ENCODE data around the gene RABGAP1. TPM values are rescaled to one million over a fixed set of nuclear protein-coding genes. Genes with fewer than 3 reads are reported as not detected.

The RABGAP1 gene
- total RNA-seq, 1 donor from 2014 or later: 58.1 TPM

DNA sequence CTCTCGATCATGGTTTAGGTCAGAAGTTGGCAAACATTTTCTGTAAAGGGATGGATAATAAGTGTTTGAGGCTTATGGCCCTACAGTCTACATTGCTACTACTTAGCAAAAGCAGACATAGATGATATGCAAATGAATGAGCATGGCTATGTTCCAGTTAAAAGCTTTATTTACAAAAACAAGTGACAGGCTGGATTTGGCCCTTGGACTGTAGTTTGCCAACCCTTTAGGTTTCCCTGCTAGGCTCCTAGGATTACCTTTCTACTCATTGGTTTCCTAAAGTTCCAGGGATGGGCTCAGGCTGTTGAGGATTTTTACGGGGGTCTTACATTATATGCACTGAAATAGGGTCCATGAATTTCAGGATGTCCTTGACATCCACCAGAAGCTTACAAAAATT, 150.1 kb downstream of the RABGAP1 start:
- Mint-ChIP-seq H3K9me3 (no peaks in the 10 kb centered on the region), H3K36me3 (ENCODE audit: low read depth) (peaks cover 62% of the 10 kb centered on the region), H3K27ac (peak overlapping the region; percentile 75), H3K4me1 (peaks cover 70% of the 10 kb centered on the region), H3K27me3 (no peaks in the 10 kb centered on the region), H3K4me3 (peak overlapping the region; percentile 7)
- no peak for ATAC-seq (ENCODE audit: low read depth)
- intact Hi-C loops (cut with micrococcal nuclease): no loop called here
- TF ChIP-seq, protein P1, sequence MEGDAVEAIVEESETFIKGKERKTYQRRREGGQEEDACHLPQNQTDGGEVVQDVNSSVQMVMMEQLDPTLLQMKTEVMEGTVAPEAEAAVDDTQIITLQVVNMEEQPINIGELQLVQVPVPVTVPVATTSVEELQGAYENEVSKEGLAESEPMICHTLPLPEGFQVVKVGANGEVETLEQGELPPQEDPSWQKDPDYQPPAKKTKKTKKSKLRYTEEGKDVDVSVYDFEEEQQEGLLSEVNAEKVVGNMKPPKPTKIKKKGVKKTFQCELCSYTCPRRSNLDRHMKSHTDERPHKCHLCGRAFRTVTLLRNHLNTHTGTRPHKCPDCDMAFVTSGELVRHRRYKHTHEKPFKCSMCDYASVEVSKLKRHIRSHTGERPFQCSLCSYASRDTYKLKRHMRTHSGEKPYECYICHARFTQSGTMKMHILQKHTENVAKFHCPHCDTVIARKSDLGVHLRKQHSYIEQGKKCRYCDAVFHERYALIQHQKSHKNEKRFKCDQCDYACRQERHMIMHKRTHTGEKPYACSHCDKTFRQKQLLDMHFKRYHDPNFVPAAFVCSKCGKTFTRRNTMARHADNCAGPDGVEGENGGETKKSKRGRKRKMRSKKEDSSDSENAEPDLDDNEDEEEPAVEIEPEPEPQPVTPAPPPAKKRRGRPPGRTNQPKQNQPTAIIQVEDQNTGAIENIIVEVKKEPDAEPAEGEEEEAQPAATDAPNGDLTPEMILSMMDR (IDR thresholded peaks at IDR 0.05): no peak
- DNase-seq: no peak
- ChIA-PET CTCF (interaction anchor here (1.1 to 6.7 kb wide), 6 partner anchors 10 to 258 kb away, joined by 3 to 51 read pairs (median 6); no protein-coding TSS in a partner anchor), POLR2A (interaction anchor here (0.6 to 1.0 kb wide), 2 partner anchors 143 to 248 kb away, joined by 4 to 6 read pairs; no protein-coding TSS in a partner anchor)

DNA sequence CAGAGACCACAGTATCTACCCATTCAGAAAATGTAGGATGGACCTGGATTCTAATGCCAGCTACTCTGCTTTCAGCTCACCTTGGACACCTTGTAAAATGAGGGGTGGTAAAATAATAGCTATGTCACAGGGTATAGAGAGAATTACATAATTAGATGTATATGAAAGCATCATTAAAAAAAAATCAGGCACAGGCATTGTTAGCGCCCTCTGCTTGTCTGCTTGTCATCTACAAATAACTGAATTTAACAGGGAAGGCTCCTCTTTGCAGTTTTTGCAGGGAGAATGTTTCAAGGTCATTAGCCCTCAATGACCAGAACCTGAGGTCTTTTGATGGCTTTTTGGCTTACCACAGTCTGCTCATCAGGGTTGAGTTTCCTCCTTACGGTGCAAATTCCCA, 150.6 kb downstream of the RABGAP1 start:
- TF ChIP-seq, protein P1 (IDR thresholded peaks at IDR 0.05): no peak
- H3K36me3 Mint-ChIP-seq (ENCODE audit: low read depth): peaks cover 63% of the 10 kb centered on the region
- H3K27me3 Mint-ChIP-seq: no peaks in the 10 kb centered on the region
- no peak for ATAC-seq (ENCODE audit: low read depth)
- H3K9me3 Mint-ChIP-seq: no peaks in the 10 kb centered on the region
- POLR2A ChIA-PET: interaction anchor here (1.6 kb wide), 1 partner anchor 252 kb away, joined by 3 read pairs; no protein-coding TSS in a partner anchor
- no peak overlapping the region for H3K27ac Mint-ChIP-seq
- H3K4me3 Mint-ChIP-seq: no peak overlapping the region
- CTCF ChIA-PET: interaction anchor here (1.1 to 6.7 kb wide), 6 partner anchors 11 to 258 kb away, joined by 3 to 51 read pairs (median 6); no protein-coding TSS in a partner anchor
- intact Hi-C loops (cut with micrococcal nuclease): no loop called here
- peaks cover 75% of the 10 kb centered on the region for H3K4me1 Mint-ChIP-seq
- no peak for DNase-seq

DNA sequence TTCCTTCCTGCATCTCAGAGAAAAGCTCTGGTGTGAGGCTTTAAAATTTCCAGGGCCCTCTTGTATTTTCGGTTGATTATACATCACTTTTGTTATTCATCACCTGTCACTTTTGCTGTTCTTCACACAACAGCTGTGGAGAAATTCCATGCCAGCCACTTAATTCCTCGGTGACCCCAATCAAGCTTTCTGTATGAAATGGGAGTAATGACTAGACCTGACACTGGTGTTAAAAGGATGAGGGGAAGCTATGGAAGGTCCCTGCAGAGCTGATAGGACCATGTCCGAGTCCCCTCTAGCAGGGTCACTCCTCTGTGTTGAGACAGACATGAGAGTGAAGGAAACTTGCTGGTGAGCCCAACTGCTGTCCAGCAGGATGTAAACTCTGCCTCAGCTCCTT, 152.3 kb downstream of the RABGAP1 start:
- TF ChIP-seq, protein P1 (IDR thresholded peaks at IDR 0.05): no peak
- H3K27me3 Mint-ChIP-seq: no peaks in the 10 kb centered on the region
- CTCF ChIA-PET: interaction anchor here (1.0 to 6.7 kb wide), 6 partner anchors 9 to 256 kb away, joined by 3 to 51 read pairs (median 4); no protein-coding TSS in a partner anchor
- peaks cover 88% of the 10 kb centered on the region for H3K4me1 Mint-ChIP-seq
- POLR2A ChIA-PET: interaction anchor here (0.6 to 1.5 kb wide), 3 partner anchors 127 to 246 kb away, joined by 3 to 5 read pairs (median 3); no protein-coding TSS in a partner anchor
- peak overlapping the region; percentile 16 for H3K4me3 Mint-ChIP-seq
- H3K36me3 Mint-ChIP-seq (ENCODE audit: low read depth): peaks cover 70% of the 10 kb centered on the region
- ATAC-seq (ENCODE audit: low read depth) (no peak), DNase-seq (no peak)
- H3K27ac Mint-ChIP-seq: peak overlapping the region; percentile 74
- no peaks in the 10 kb centered on the region for H3K9me3 Mint-ChIP-seq
- intact Hi-C loops (cut with micrococcal nuclease): no loop called here

DNA sequence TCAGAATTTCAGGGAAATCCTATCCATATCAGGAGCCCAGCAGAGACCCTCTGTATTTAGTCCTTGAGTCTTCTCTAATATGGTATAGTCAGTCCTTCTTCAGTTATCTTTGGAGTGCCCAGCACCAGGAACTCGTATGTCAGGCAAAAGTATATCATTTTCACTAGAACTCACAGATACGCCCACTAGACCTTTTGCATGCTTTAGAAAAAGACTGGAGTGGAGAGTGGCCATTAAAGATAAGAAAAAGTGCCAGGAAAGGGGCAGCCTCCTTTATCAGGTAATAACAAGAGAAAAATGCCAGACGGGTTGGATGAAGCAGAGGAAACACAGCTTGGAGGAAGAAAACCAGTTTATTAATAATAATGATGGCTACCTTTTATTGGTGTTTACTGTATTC, 156.2 kb downstream of the RABGAP1 start:
- ChIA-PET POLR2A (interaction anchor here (1.0 to 1.6 kb wide), 3 partner anchors 242 to 246 kb away, joined by 3 to 6 read pairs (median 4); no protein-coding TSS in a partner anchor), CTCF (no interaction called here)
- no peak overlapping the region for H3K4me3 Mint-ChIP-seq
- H3K9me3 Mint-ChIP-seq: no peaks in the 10 kb centered on the region
- H3K27ac Mint-ChIP-seq: peak overlapping the region; percentile 91
- H3K4me1 Mint-ChIP-seq: peaks cover 56% of the 10 kb centered on the region
- H3K36me3 Mint-ChIP-seq (ENCODE audit: low read depth): peaks cover 79% of the 10 kb centered on the region
- DNase-seq (no peak), ATAC-seq (ENCODE audit: low read depth) (no peak)
- intact Hi-C loops (cut with micrococcal nuclease): no loop called here
- TF ChIP-seq, protein P1 (IDR thresholded peaks at IDR 0.05): no peak
- no peaks in the 10 kb centered on the region for H3K27me3 Mint-ChIP-seq

DNA sequence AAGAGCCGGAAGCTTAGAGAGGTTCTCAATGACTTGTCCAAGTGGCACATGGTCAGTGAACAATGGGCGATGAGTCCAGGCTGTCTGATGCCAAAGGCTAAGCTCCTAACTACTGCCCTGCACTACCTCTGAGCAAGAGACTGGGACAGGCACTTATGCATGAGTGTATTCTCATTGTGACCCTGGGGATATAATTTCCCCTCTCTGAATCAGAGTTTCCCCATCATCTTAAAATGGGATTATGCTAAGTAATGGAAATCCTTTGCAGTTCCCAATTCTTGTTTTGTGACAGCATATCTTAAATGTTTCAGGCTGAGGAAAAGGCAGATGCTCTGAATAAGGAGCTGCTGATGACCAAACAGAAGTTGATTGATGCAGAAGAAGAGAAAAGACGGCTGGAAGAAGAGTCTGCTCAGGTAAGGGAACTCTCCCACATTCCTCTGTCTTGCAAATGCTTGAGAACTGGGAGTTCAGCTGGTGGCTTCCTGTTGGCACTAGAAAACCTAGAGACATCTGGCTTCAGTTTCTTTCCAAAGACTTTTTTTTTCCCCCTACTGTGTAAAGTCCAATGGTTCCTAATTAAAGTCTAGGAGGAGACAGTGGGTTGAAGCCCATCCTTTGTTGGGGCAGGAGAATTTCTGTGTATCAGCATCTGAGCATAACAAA, 156.7 kb downstream of the RABGAP1 start:
- H3K9me3 Mint-ChIP-seq: no peaks in the 10 kb centered on the region
- TF ChIP-seq, protein P1 (IDR thresholded peaks at IDR 0.05): no peak
- no peak for DNase-seq
- peaks cover 53% of the 10 kb centered on the region for H3K4me1 Mint-ChIP-seq
- peaks cover 79% of the 10 kb centered on the region for H3K36me3 Mint-ChIP-seq (ENCODE audit: low read depth)
- peak overlapping the region; percentile 91 for H3K27ac Mint-ChIP-seq
- CTCF ChIA-PET: no interaction called here
- ATAC-seq (ENCODE audit: low read depth): no peak
- POLR2A ChIA-PET: interaction anchor here (1.0 to 1.6 kb wide), 3 partner anchors 241 to 246 kb away, joined by 3 to 6 read pairs (median 4); no protein-coding TSS in a partner anchor
- no peak overlapping the region for H3K4me3 Mint-ChIP-seq
- H3K27me3 Mint-ChIP-seq: no peaks in the 10 kb centered on the region
- intact Hi-C loops (cut with micrococcal nuclease): no loop called here
